H9 (cell line): Measurements from ENCODE around the gene ATP13A3. TPM values are rescaled to one million over a fixed set of nuclear protein-coding genes. Genes with fewer than 3 reads are reported as not detected.
A peak's percentile ranks its signal among the peaks of the same experiment; 100 is the strongest.

Experiments used
- DNase-seq: peaks from one replicate; pipeline ENCODE4 v3.0.0-alpha.2; 2017
- H2AFZ ChIP-seq: one replicate; pipeline ENCODE4 v1.6.1; 2013; ENCODE audit warnings: mild to moderate bottlenecking, low read length, control low read depth, moderate library complexity
- H2AK5ac ChIP-seq: 2 replicates; pipeline ENCODE4 v1.6.1; 2013; ENCODE audit warnings: low read length, control low read depth, mixed read lengths; ENCODE audit not compliant: insufficient read length
- H2BK120ac ChIP-seq: one replicate; pipeline ENCODE4 v1.6.1; 2013; ENCODE audit warnings: low read depth, mild to moderate bottlenecking, low read length, control low read depth, inconsistent platforms; ENCODE audit not compliant: poor library complexity, severe bottlenecking
- H2BK12ac ChIP-seq: 2 replicates; pipeline ENCODE4 v1.6.1; 2013; ENCODE audit warnings: low read length, control low read depth, mixed read lengths, low read depth; ENCODE audit not compliant: insufficient read length
- H2BK15ac ChIP-seq: 2 replicates; pipeline ENCODE4 v1.6.1; 2013; ENCODE audit warnings: low read depth, low read length, control low read depth
- H2BK20ac ChIP-seq: one replicate; pipeline ENCODE4 v1.6.1; 2013; ENCODE audit warnings: low read depth, mild to moderate bottlenecking, low read length, control low read depth, inconsistent platforms; ENCODE audit not compliant: poor library complexity, severe bottlenecking
- H2BK5ac ChIP-seq: 2 replicates; pipeline ENCODE4 v1.6.1; 2013; ENCODE audit warnings: low read length, control low read depth, mixed read lengths; ENCODE audit not compliant: insufficient read length
- H3K14ac ChIP-seq: 2 replicates; pipeline ENCODE4 v1.6.1; 2013; ENCODE audit warnings: low read length, control low read depth; ENCODE audit not compliant: insufficient read depth
- H3K18ac ChIP-seq: 2 replicates; pipeline ENCODE4 v1.6.1; 2013; ENCODE audit warnings: low read depth, mild to moderate bottlenecking, mixed read lengths, low read length, control low read depth; ENCODE audit not compliant: insufficient read length
- H3K23ac ChIP-seq: 2 replicates; pipeline ENCODE4 v1.6.1; 2013; ENCODE audit warnings: low read length, control low read depth, mixed read lengths, low read depth; ENCODE audit not compliant: insufficient read length
- H3K23me2 ChIP-seq: 2 replicates; pipeline ENCODE4 v1.6.1; 2013; ENCODE audit warnings: low read depth, mild to moderate bottlenecking, mixed read lengths, low read length, control low read depth; ENCODE audit not compliant: insufficient read length, poor library complexity, severe bottlenecking
- H3K27ac ChIP-seq: 2 replicates; pipeline ENCODE4 v1.5.1; 2013; ENCODE audit warnings: low read length, control low read depth, mixed read lengths, low read depth; ENCODE audit not compliant: insufficient read length
- H3K27me3 ChIP-seq: 2 replicates; pipeline ENCODE4 v1.6.1; 2013; ENCODE audit warnings: low read length, control low read depth, inconsistent platforms; ENCODE audit not compliant: insufficient read depth
- H3K4ac ChIP-seq: 2 replicates; pipeline ENCODE4 v1.6.1; 2013; ENCODE audit warnings: low read depth, mild to moderate bottlenecking, control low read depth, inconsistent platforms, low read length, moderate library complexity
- H3K4me1 ChIP-seq: 2 replicates; pipeline ENCODE4 v1.6.1; 2013; ENCODE audit warnings: low read length, control low read depth, inconsistent platforms; ENCODE audit not compliant: insufficient read depth
- H3K4me2 ChIP-seq: 2 replicates; pipeline ENCODE4 v1.6.1; 2013; ENCODE audit warnings: low read length, control low read depth, mixed read lengths; ENCODE audit not compliant: insufficient read length, insufficient read depth
- H3K56ac ChIP-seq: 2 replicates; pipeline ENCODE4 v1.6.1; 2013; ENCODE audit warnings: low read depth, mild to moderate bottlenecking, mixed read lengths, low read length, control low read depth; ENCODE audit not compliant: insufficient read length
- H3K79me1 ChIP-seq: 2 replicates; pipeline ENCODE4 v1.6.1; 2013; ENCODE audit warnings: low read depth, mild to moderate bottlenecking, moderate library complexity, low read length, control low read depth, inconsistent platforms; ENCODE audit not compliant: insufficient read depth, poor library complexity, severe bottlenecking
- H3K79me2 ChIP-seq: 2 replicates; pipeline ENCODE4 v1.6.1; 2013; ENCODE audit warnings: low read length, control low read depth, inconsistent platforms; ENCODE audit not compliant: insufficient read depth
- H3K9ac ChIP-seq: 2 replicates; pipeline ENCODE4 v1.6.1; 2013; ENCODE audit warnings: low read length, control low read depth, mixed read lengths; ENCODE audit not compliant: insufficient read length; ENCODE audit errors: extremely low read depth
- H3K9me3 ChIP-seq: one replicate; pipeline ENCODE4 v1.6.1; 2013; ENCODE audit warnings: low read depth, low read length, inconsistent platforms; ENCODE audit not compliant: control insufficient read depth
- H3T11ph ChIP-seq: one replicate; pipeline ENCODE4 v1.6.1; 2013; ENCODE audit warnings: mild to moderate bottlenecking, low read length, control low read depth, inconsistent platforms
- H4K20me1 ChIP-seq: one replicate; pipeline ENCODE4 v1.6.1; 2013; ENCODE audit not compliant: control insufficient read depth, insufficient read length, insufficient read depth
- H4K5ac ChIP-seq: 2 replicates; pipeline ENCODE4 v1.6.1; 2013; ENCODE audit warnings: low read depth, mild to moderate bottlenecking, mixed read lengths, low read length, control low read depth; ENCODE audit not compliant: insufficient read length
- H4K8ac ChIP-seq: replicated peaks from 2 replicates; pipeline ENCODE4 v1.6.1; 2013; ENCODE audit warnings: low read length, control low read depth, mixed read lengths, low read depth; ENCODE audit not compliant: insufficient read length
- H4K91ac ChIP-seq: 2 replicates; pipeline ENCODE4 v1.6.1; 2013; ENCODE audit warnings: low read depth, mild to moderate bottlenecking, moderate library complexity, mixed read lengths, low read length, control low read depth; ENCODE audit not compliant: insufficient read length
- H3K27ac Mint-ChIP-seq, 3 experiments: 2 replicates in 2 of 3; 3 replicates in 1 of 3; pipeline ENCODE4 v1.8.0; 2020 to 2021; ENCODE audit warnings: mixed read lengths in 3 of 3, mild to moderate bottlenecking in 1 of 3, moderate library complexity in 1 of 3
- H3K27me3 Mint-ChIP-seq: 2 replicates; pipeline ENCODE4 v1.8.0; 2021; ENCODE audit warnings: low read depth, mild to moderate bottlenecking, moderate library complexity, mixed read lengths
- H3K36me3 Mint-ChIP-seq, 3 experiments: 2 replicates in 2 of 3; 3 replicates in 1 of 3; pipeline ENCODE4 v1.8.0; 2020 to 2021; ENCODE audit warnings: low read depth in 3 of 3, mixed read lengths in 3 of 3; ENCODE audit not compliant: insufficient read depth in 1 of 3
- H3K4me1 Mint-ChIP-seq, 2 experiments: 2 replicates each; pipeline ENCODE4 v1.8.0; 2020; ENCODE audit warnings: mixed read lengths in 2 of 2
- H3K4me3 Mint-ChIP-seq, 2 experiments: 2 replicates in 1 of 2; 3 replicates in 1 of 2; pipeline ENCODE4 v1.8.0; 2020 to 2021; ENCODE audit warnings: mild to moderate bottlenecking in 2 of 2, mixed read lengths in 2 of 2, moderate library complexity in 1 of 2
- H3K9me3 Mint-ChIP-seq, 2 experiments: 2 replicates in 1 of 2; 3 replicates in 1 of 2; pipeline ENCODE4 v1.8.0; 2020; ENCODE audit warnings: mild to moderate bottlenecking in 2 of 2, mixed read lengths in 2 of 2, moderate library complexity in 1 of 2
- CTCF ChIP-seq: fragments of 200-600 bp; sonication (generic); conservative IDR thresholded peaks from 3 replicates; pipeline ENCODE4 v1.8.0; 2021; ENCODE audit warnings: antibody characterized with exemption, mild to moderate bottlenecking
- WGBS: extraction: QIAGEN DNeasy Blood & Tissue Kit; methylation state at CpG from one replicate; pipeline ENCODE4 v1.1.7; 2013; ENCODE audit warnings: missing lambda C conversion rate, low lambda C conversion rate, mixed read lengths; ENCODE audit not compliant: insufficient read length; ENCODE audit errors: extremely low coverage; 5-methylcytosine and 5-hydroxymethylcytosine counted together
- total RNA-seq: library from RNA; stranded (reverse); gene quantifications from 2 replicates; pipeline ENCODE4 v1.2.1, GENCODE V29; 2021

ATP13A3 gene
- total RNA-seq, 1 experiment from 2014 or later = 78.5 TPM

- peak overlapping the region in 1 of 3 experiments; percentile 46; a peak in 1 of 7 replicates for H3K27ac Mint-ChIP-seq
Measured at GRCh38 chr3:194472290-194472920, 14.4 kb downstream of the ATP13A3 start.

More at GRCh38 chr3:194472290-194472920, 14.4 kb downstream of the ATP13A3 start:
- no peak overlapping the region for H2BK120ac ChIP-seq
- H2BK5ac ChIP-seq = no peak overlapping the region
- no peak overlapping the region for H3K14ac ChIP-seq
- peak; percentile 93 for TF ChIP-seq CTCF
- DNase-seq = no peak
- no CpG with 5 or more reads among the region's 4 CpGs for WGBS
- no peaks in the 10 kb centered on the region for H3K27me3 ChIP-seq
- H3K4me2 ChIP-seq = no peak overlapping the region
- no peaks in the 10 kb centered on the region for H4K20me1 ChIP-seq
- no peak overlapping the region for H2BK12ac ChIP-seq
- no peaks in the 10 kb centered on the region for H3K23me2 ChIP-seq
- H2AFZ ChIP-seq = no peak overlapping the region
- H3K56ac ChIP-seq = no peak overlapping the region
- no peaks in the 10 kb centered on the region for H3K36me3 Mint-ChIP-seq
- H3K4ac ChIP-seq = no peak overlapping the region
- no peaks in the 10 kb centered on the region for H3K9me3 Mint-ChIP-seq
- no peak overlapping the region for H2BK15ac ChIP-seq
- H4K5ac ChIP-seq = no peak overlapping the region
- no peaks in the 10 kb centered on the region for H3K27me3 Mint-ChIP-seq
- H3K9ac ChIP-seq = no peak overlapping the region
- H3K4me1 Mint-ChIP-seq = peaks cover 12 to 25% of the 10 kb centered on the region in 2 experiments
- no peak overlapping the region for H3T11ph ChIP-seq
- H2AK5ac ChIP-seq = no peak overlapping the region
- no peak overlapping the region for H2BK20ac ChIP-seq
- peaks cover 4% of the 10 kb centered on the region; the same call in 1 of the 2 replicates for H3K4me1 ChIP-seq
- H3K79me1 ChIP-seq = peaks cover 8% of the 10 kb centered on the region
- H3K79me2 ChIP-seq = peaks cover 17% of the 10 kb centered on the region; the same call in 1 of the 2 replicates
- H3K27ac ChIP-seq = no peak overlapping the region
- H4K91ac ChIP-seq = no peak overlapping the region
- H3K9me3 ChIP-seq = no peaks in the 10 kb centered on the region
- no peak overlapping the region for H4K8ac ChIP-seq
- no peak overlapping the region for H3K23ac ChIP-seq
- H3K4me3 Mint-ChIP-seq = no peak overlapping the region
- H3K18ac ChIP-seq = no peak overlapping the region
